Measurements from ENCODE around the gene TXNDC2.
"Not testable (repeated sequence)": the region's sequence is repeated elsewhere in the genome, so short reads cannot be mapped to it uniquely, and the experiment has no call there.

The TXNDC2 gene

GRCh38 chr18:9884532-9885140 is 1.1 kb upstream of the TXNDC2 start:
- no peak for DNase-seq (ENCODE audit: low spot score)

GRCh38 chr18:9886005-9886348 is 204 bp downstream of the TXNDC2 start:
- DNase-seq (ENCODE audit: low spot score): no peak

GRCh38 chr18:9887992-9888391 is 2.2 kb downstream of the TXNDC2 start:
- no peak for DNase-seq (ENCODE audit: low spot score)

GRCh38 chr18:9890196-9890595 is 4.4 kb downstream of the TXNDC2 start:
- DNase-seq (ENCODE audit: low spot score): no peak

- no peak for DNase-seq (ENCODE audit: low spot score)
Observed at GRCh38 chr18:9890957-9891356, 5.2 kb downstream of the TXNDC2 start.

- DNase-seq (ENCODE audit: low spot score): not testable (repeated sequence)
Observed at GRCh38 chr18:9891515-9891914, 5.7 kb downstream of the TXNDC2 start.

- no peak for DNase-seq (ENCODE audit: low spot score)
Observed at GRCh38 chr18:9894454-9895068, 8.8 kb downstream of the TXNDC2 start.

GRCh38 chr18:9897129-9897528 is 11.4 kb downstream of the TXNDC2 start:
- no peak for DNase-seq (ENCODE audit: low spot score)

GRCh38 chr18:9897787-9898291 is 12.1 kb downstream of the TXNDC2 start:
- not testable (repeated sequence) for DNase-seq (ENCODE audit: low spot score)

- DNase-seq (ENCODE audit: low spot score): no peak
Observed at GRCh38 chr18:9898792-9899549, 13.2 kb downstream of the TXNDC2 start.

GRCh38 chr18:9899550-9899930 is 13.8 kb downstream of the TXNDC2 start:
- not testable (repeated sequence) for DNase-seq (ENCODE audit: low spot score)

- DNase-seq (ENCODE audit: low spot score): no peak
Observed at GRCh38 chr18:9900699-9901098, 14.9 kb downstream of the TXNDC2 start.

GRCh38 chr18:9901377-9901776 is 15.6 kb downstream of the TXNDC2 start:
- DNase-seq (ENCODE audit: low spot score): no peak

- not testable (repeated sequence) for DNase-seq (ENCODE audit: low spot score)
Observed at GRCh38 chr18:9902264-9902663, 16.5 kb downstream of the TXNDC2 start.

- no peak for DNase-seq (ENCODE audit: low spot score)
Observed at GRCh38 chr18:9902832-9903231, 17.1 kb downstream of the TXNDC2 start.

GRCh38 chr18:9905401-9905922 is 19.7 kb downstream of the TXNDC2 start:
- no peak for DNase-seq (ENCODE audit: low spot score)

GRCh38 chr18:9906481-9906880 is 20.7 kb downstream of the TXNDC2 start:
- no peak for DNase-seq (ENCODE audit: low spot score)

GRCh38 chr18:9907867-9908266 is 22.1 kb downstream of the TXNDC2 start:
- DNase-seq (ENCODE audit: low spot score): no peak

GRCh38 chr18:9910071-9910470 is 24.3 kb downstream of the TXNDC2 start:
- no peak for DNase-seq (ENCODE audit: low spot score)

- DNase-seq (ENCODE audit: low spot score): no peak
Observed at GRCh38 chr18:9910661-9911060, 24.9 kb downstream of the TXNDC2 start.

- no peak for DNase-seq (ENCODE audit: low spot score)
Observed at GRCh38 chr18:9911226-9911625, 25.5 kb downstream of the TXNDC2 start.

- DNase-seq (ENCODE audit: low spot score): not testable (repeated sequence)
Observed at GRCh38 chr18:9912285-9912684, 26.5 kb downstream of the TXNDC2 start.

GRCh38 chr18:9913151-9913525 is 27.4 kb downstream of the TXNDC2 start:
- DNase-seq (ENCODE audit: low spot score): peak; percentile 37
